PFSK-1 (cell line): ENCODE measurements around the gene SOBP.

Source experiments
- FOXP2 ChIP-seq: optimal IDR thresholded peaks from 2 replicates; pipeline ENCODE3; 2011; ENCODE audit warnings: borderline replicate concordance, control low read depth, inconsistent platforms; ENCODE audit not compliant: insufficient read depth; ENCODE audit errors: extremely low read length, extremely low read depth
- POLR2AphosphoS5 ChIP-seq: IDR thresholded peaks from 2 replicates; pipeline ENCODE4 v1.6.1; 2012; ENCODE audit warnings: low read depth, mild to moderate bottlenecking, control low read depth, low read length, moderate library complexity
- SIN3A ChIP-seq: IDR thresholded peaks from 2 replicates; pipeline ENCODE4 v1.6.1; 2012; ENCODE audit warnings: mild to moderate bottlenecking, low read length, moderate library complexity, borderline replicate concordance; ENCODE audit not compliant: insufficient read depth
- TAF1 ChIP-seq: IDR thresholded peaks from 2 replicates; pipeline ENCODE4 v1.6.1; 2012; ENCODE audit warnings: low read length, control low read depth, borderline replicate concordance; ENCODE audit not compliant: insufficient read depth
- TF ChIP-seq, protein P1 (sequence below), 2 experiments: IDR thresholded peaks; 2 replicates each; pipeline versions ENCODE4 v1.6.1 to v1.8.0; 2011 to 2012; ENCODE audit warnings: low read depth in 2 of 2, low read length in 2 of 2, control low read depth in 1 of 2, inconsistent platforms in 1 of 2, mild to moderate bottlenecking in 1 of 2, moderate library complexity in 1 of 2; ENCODE audit not compliant: insufficient read depth in 1 of 2

Gene SOBP

DNA sequence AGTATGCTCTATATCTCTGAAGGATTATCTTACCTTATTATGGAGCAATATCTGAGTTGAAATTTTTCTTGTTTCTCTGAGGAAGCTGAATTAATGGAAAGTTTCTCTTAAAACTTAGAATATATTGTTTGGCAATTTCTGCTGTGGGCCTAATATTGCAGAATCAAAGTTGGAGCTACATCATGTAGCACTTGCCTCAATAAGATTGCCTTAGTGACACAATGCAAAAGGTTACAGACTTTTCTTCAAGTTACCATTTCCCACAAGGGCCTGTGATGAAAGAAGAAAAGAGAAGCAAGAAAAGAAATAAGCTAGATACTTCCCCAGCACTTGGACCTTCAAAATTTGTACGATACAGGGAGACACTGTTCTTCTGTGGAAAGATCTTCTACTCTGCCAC lies 151.2 kb downstream of the SOBP start:
- TF ChIP-seq, protein P1, sequence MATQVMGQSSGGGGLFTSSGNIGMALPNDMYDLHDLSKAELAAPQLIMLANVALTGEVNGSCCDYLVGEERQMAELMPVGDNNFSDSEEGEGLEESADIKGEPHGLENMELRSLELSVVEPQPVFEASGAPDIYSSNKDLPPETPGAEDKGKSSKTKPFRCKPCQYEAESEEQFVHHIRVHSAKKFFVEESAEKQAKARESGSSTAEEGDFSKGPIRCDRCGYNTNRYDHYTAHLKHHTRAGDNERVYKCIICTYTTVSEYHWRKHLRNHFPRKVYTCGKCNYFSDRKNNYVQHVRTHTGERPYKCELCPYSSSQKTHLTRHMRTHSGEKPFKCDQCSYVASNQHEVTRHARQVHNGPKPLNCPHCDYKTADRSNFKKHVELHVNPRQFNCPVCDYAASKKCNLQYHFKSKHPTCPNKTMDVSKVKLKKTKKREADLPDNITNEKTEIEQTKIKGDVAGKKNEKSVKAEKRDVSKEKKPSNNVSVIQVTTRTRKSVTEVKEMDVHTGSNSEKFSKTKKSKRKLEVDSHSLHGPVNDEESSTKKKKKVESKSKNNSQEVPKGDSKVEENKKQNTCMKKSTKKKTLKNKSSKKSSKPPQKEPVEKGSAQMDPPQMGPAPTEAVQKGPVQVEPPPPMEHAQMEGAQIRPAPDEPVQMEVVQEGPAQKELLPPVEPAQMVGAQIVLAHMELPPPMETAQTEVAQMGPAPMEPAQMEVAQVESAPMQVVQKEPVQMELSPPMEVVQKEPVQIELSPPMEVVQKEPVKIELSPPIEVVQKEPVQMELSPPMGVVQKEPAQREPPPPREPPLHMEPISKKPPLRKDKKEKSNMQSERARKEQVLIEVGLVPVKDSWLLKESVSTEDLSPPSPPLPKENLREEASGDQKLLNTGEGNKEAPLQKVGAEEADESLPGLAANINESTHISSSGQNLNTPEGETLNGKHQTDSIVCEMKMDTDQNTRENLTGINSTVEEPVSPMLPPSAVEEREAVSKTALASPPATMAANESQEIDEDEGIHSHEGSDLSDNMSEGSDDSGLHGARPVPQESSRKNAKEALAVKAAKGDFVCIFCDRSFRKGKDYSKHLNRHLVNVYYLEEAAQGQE (IDR thresholded peaks at IDR 0.05; ENCODE audit: insufficient read depth in 1 of 2, low read depth in 2 of 2, low read length in 2 of 2), result no peak
- TF ChIP-seq SIN3A (no peak), TAF1 (no peak), FOXP2 (no peak), POLR2AphosphoS5 (no peak)

DNA sequence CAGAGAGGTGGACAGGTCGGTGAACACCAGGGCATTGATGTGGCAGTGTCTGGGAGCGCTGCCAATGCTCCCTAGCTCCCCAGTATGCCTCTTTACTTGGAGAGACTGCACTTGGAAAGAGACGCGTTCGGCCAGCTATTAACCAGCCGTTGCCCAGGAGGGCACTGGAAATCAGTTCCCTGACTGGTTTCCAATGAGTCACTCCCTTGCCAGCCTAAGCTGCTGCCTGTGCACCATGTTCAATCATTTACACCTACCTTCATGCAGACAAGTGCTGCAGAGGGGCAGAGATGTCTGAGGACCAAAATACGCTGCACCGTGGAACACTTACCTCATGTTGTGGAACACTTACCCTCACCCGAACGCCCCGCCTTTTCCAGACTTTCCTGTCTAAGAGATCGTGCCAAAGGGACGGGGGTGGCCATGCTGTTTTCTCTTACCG lies 151.6 kb downstream of the SOBP start:
- TF ChIP-seq TAF1 (no peak), FOXP2 (no peak), SIN3A (no peak), POLR2AphosphoS5 (no peak)
- TF ChIP-seq, protein P1 (IDR thresholded peaks at IDR 0.05; ENCODE audit: insufficient read depth in 1 of 2, low read depth in 2 of 2, low read length in 2 of 2), result no peak

DNA sequence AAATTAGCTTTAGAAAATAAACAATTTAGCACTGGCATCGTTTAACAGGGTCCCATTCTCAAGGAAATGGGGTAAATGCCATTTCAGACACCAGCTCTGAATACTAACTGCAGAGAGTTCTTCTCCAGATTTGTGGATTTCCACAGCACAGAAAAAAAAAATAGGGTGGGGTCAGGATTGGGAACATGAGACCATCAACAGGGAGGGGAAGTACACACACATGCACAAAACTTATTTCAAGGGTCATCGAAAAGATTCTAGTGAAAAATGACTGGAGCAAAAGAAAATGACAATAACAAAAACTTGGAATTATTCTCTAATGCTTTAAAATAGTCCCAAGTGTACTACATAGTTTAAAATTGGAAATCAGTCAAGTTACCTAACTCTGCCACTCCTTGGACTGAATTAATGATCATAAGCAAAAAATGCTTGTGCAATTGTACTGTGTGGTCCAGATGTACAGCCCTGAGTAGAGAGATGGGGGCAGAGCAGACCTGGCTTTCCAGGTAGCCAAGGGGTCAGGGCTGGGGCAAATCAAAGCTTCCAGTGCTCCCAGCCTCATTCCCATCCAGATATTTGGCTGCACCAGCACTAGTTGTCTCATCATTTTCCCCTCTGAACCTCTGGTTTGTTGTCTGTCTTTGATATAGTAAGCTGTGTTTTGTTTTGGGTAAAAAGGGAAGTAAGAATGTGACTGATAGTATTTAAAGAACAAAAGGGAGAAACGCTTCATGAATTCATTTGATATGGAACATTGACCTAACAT lies 152.4 kb downstream of the SOBP start:
- TF ChIP-seq SIN3A (no peak), POLR2AphosphoS5 (no peak), FOXP2 (no peak), TAF1 (no peak)
- TF ChIP-seq, protein P1 (IDR thresholded peaks at IDR 0.05; ENCODE audit: insufficient read depth in 1 of 2, low read depth in 2 of 2, low read length in 2 of 2), result no peak

DNA sequence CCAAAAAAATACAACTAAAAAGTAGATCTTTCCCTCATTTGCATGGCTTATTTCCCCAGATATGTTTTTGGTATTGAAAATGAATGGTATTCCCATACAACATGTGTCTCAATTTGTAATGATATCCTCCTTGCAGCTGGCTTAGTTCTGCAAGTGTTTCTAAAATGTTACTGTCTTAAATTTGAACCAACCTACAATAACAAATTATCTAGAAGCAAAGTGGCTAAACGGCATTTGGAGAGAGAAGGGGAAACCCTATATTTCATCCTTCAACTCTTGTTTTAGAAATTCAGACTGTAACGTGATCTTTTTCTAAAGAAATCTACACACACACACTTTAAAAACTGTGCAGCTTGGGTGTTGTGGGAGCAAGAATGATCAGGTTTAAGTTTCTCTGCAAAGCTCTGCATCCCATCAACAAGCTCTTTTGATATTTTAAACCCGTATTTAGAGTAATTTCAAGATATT lies 153.0 kb downstream of the SOBP start:
- no peak for TF ChIP-seq SIN3A
- no peak for TF ChIP-seq POLR2AphosphoS5
- TF ChIP-seq FOXP2, result no peak
- TF ChIP-seq, protein P1 (IDR thresholded peaks at IDR 0.05; ENCODE audit: insufficient read depth in 1 of 2, low read depth in 2 of 2, low read length in 2 of 2), result no peak
- TF ChIP-seq TAF1, result no peak

DNA sequence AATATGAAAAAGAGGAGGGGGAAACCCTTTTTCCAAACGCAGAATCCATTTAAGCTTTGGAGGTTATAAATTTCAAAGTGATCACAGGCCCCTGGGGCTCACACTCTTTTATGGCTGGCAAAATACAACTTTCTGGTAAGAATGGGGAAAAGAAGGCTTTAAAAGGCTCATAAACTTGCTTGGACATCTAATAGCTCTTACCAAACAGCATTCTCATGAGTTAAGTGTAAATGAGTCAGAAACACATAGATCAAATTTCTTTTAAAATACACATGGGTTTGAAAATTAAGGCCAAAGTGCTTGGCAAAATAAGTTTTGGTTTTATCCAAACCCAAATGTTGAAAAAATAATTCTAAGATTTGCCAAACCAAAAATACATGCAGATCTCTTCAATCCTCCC lies 154.6 kb downstream of the SOBP start:
- TF ChIP-seq SIN3A, result no peak
- no peak for TF ChIP-seq FOXP2
- TF ChIP-seq POLR2AphosphoS5, result no peak
- TF ChIP-seq, protein P1 (IDR thresholded peaks at IDR 0.05; ENCODE audit: insufficient read depth in 1 of 2, low read depth in 2 of 2, low read length in 2 of 2), result no peak
- TF ChIP-seq TAF1, result no peak
